HG02970 (cell line): ENCODE data around the gene CSNK2B.

Source experiments
- ATAC-seq: cut with Tn5 transposase; IDR thresholded peaks from one replicate; pipeline ENCODE4 v1.9.1; 2021; ENCODE audit warnings: mild to moderate bottlenecking, moderate library complexity, moderate number of reproducible peaks; ENCODE audit not compliant: unreplicated experiment, low FRiP score

The CSNK2B gene

DNA sequence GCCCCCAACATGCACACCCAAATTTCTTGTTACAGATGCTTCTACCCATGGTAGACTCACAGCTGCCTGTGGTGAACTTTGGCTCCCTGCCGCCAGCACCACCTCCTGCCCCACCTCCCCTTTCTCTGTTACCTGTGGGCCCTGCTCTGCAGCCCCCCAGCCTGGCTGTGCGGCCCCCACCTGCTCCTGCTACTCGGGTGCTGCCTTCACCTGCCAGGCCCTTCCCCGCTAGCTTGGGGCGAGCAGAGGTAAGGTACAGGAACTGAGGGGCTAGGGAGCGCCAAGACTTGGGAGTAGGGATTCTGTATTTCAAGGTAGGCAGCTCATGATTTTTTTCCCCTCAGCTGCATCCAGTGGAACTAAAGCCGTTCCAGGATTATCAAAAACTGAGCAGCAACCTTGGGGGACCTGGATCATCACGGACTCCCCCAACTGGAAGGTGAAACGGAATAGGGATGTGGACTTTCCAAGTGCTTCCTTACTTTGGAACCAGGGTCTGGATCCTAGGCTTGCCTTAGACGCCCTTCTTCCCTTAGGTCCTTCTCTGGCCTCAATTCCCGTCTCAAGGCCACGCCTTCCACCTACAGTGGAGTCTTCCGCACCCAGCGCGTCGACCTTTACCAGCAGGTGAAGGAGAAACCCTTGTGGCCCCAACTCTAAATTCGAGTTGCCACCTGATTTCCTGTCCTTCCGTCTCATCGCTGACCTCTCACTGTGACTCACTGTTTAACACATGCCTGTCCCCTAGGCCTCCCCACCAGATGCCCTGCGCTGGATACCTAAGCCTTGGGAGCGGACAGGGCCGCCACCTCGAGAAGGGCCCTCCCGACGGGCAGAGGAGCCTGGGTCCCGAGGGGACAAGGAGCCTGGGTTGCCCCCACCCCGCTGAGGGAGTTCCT is 28.9 kb upstream of the CSNK2B start:
- ATAC-seq, result no peak

DNA sequence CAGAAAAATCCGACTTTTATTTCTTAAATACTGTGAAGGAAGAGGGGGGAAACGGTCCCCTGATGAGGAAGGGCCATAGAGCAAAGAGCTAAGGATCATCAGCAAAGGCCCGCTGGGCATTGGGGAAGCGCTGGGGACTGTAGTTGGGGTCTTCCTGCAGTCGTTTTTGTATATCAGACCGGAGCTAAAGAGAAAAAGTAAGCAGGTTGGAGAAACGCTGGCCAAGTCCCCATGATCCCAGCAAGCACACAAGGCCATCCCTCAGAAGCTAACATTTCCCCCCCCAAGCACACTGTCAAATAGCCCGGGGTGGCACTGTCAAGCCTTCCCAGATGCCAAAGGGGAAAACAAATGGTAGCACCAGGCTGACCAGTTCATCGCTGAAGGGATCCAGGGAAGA is 26.8 kb upstream of the CSNK2B start:
- ATAC-seq, result no peak

DNA sequence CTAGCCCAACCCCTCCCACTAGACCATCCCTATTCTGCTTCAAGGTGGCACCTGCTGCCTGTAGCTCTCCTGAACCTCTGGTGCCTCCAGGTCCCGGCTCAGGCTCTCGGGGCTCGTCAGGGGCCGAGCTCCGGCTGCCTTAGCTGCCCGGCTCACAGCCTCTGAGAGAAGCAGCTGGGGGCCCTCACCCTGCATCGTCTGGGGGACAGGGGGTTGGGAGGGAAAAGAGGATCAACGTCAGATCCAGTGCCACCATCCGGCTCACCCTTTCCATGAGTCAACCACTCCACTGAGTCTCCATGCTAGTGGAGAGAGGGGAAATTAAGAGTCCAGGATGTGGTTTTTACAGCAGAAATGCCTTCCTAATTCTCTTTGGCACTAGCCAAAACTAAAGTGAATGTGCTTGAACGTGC is 26.4 kb upstream of the CSNK2B start:
- no peak for ATAC-seq

DNA sequence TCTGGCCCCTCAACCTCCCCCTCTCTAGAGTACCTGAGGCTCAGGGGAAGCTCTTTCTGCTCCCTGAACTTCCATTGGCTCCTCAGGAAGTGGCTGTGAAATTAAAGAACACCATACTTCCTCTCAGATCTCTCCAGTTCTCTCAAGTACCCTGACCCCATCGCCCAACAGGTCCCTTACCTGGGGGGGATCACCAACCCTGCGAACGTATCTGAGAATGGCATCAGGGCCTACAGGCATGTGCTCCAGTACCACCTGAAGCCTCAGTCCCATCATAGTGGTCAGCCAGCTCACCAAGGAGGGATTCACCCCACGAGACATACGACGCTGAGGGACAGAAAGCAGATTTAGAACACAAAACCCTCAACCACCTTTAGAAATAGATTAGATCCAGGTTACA is 25.3 kb upstream of the CSNK2B start:
- no peak for ATAC-seq

DNA sequence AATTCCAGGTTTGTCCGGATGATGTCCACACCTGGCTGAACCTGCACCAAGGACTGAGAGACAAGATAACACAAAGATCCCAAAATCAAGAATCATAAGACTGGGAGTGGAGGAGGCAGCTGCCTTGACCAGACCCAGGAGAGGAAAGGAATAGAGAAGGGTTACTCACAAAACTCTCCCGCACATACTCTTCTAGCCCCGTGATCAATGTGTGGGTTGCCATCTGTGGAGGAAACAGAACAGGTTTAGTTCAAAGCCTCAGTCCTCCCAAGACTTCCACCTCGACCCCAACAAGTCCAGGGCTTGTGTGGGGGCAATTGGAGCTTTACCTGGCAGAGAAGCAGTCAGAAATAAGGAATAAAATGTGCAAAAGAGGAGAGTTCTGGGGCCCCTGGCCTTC is 24.5 kb upstream of the CSNK2B start:
- no peak for ATAC-seq

DNA sequence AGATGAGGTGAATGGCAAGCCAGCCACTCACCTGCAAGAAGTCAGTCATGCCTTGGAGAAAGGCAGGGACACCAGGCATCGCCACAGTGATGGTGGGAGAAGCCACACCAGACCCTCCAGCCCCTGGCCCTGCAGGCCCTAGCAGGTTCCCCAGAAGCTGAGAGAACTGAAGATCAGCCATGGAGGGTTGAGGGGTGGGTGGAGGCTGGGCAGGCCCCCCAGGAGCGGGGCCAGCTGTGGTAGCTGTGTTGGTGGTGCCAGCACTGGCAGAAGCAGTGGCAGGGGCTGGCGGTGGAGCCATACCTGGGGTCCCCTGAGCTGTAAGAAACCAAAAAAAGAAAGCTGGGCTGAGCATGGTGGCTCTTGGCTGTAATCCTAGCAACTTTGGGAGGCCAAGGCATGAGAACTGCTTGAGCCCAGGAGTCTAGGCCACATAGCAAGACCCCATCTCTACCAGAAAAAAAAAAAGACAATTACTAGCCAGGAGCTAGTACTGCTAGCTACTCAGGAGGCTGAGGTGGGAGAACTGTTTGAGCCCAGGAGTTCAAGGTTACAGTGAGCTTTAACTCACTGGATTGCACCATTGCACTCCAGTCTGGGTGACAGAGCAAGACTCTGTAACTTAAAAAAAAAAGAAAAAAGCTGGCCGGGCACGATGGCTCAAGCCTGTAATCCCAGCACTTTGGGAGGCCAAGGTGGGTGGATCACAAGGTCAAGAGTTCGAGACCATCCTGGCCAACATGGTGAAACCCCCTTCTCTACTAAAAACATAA is 22.9 kb upstream of the CSNK2B start:
- ATAC-seq, result no peak

DNA sequence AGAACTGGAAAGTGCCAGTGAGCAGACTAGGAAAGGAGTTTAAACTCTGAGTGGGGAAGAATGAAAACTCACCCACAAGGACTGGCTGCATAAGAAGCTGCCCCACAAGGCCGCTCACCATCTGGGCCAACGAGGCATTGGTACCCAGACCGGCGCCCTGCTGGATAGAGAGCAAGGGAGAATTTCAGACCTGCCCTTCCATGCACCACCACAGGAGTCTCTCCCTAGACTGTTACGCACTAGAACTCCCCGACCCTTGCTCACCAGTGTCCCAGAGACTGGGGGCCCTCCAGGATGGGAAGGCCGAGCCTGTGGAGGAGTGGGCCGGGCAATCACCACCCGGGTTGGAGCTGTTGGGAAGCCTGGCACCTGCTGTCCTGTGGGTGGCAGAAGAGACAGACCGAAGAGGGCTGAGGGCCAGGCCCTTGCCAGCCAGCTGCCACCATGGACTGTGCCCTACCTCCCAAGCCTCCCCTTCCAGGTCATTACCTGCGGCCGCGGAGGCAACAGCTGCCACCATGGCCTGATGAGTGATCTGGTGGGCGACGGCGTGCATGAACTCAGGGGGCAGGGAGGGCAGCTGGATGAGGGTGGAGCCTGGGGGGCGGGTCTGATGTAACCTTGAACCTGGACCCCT is 21.9 kb upstream of the CSNK2B start:
- ATAC-seq, result no peak

DNA sequence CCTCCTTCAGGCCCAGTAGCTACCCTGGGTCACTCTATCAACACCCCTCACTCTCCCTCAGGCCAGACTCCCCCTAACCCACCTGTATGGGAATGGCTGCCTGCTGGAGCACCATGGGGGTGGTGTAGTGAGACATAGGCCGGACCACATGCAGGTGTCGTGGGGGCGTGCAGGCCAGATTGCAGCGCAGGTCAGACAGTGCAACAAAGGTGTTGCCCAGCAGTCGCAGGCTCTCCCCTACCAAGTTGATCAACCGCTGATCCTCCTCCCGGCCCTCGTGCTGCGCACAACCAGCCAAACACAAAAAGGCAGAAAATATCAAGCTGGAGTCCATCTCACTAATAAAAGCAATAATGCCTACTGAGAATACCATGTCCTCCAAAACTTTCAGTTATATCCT is 20.6 kb upstream of the CSNK2B start:
- no peak for ATAC-seq

DNA sequence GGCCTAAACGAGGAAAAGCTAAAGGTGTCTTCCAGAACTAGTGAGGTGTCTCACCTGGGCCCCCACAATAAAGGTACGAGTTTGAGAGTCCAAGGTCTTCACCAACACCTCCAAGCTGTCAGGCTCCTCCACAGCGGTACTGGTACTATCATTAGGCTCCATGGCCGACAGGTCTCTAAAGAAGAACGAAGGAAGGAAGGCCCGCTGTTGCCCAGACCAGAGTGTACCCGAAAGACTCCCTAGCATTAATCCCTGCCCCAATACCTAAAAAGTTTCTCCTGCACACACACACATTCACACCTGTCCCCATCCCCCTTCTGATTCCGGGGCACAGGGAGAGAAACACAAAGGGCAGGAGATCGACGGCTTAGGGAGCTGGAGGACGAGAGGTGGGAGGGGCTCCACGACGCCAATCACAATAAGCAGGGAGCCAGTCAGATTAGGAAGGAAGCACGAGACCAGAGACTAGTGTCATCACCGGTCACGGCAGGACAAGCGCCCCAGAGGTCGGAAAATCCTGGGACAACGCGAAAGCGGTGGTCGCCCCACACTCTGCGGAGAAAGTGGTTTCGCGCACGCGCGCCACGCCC is 14.2 kb upstream of the CSNK2B start:
- peak; percentile 28 for ATAC-seq

DNA sequence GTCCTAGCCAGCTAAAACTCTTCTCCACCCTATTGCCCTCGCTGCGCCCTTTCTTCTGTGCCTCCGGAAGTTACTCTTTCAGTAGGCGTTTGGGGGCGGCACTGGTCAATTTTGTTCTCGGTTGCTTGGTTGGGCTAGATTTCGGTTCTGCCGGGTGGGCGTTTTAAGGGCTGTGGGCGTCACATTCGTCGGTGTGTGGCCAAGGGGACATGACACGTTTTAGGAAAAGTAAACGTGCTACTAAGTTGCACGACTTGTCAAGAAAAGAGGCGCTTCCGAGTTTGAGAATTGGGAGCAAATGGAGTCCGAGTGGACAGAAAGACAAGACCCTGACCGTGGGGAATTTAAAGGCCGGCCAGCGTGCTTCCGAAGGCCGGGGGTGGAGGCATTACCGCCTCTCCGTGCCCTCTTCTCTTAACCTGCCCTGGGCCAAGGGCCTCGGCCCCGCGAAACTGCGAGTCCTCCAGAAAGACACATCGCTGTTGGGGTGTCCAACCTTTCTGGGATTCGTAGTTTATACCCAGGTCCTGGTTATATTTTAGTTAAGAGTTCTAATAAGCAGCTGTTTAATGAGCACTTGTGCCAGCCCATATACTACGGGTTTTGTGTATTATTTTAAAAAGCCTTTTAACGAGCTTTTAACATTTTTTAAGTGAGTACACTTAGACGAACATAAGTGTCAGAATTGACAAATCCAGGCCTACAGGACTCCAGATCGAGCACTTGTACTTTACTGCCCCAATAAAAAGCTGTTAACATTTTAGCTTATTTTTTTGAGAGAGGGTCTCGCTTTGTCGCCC is 12.8 kb upstream of the CSNK2B start:
- ATAC-seq, result peak; percentile 59

DNA sequence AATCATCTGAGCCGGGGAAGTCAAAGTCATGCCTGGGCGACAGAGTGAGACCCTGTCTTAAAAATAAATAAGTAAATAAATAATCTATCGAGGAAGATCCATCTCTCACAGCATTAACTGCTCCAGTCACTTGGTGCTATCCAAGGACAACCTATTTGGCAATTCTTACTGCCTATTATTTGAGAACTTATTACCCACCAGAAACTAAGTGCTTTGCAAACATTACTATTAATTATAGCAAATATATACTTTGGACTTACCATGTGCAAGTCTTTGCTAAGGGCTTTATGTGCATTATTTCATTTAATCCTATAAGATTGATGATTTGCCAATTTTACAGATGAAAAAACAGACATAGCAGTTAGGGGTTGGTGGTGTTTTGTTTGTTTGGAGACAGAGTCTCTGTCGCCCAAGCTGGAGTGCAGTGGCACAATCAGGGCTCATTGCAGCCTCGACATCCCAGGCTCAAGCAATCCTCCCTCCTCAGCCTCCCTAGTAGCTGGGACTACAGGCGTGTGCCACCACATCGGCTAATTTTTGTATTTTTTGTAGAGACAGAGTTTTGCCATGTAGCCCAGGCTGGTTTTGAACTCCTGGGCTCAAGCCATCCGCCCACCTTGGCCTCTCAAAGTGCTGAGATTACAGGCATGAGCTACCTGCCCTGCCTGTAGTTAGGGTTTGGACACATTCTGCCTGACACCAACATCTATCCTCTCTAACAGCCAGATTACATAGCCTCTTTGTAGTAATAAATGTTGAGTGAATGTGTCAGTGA is 11.1 kb upstream of the CSNK2B start:
- no peak for ATAC-seq

DNA sequence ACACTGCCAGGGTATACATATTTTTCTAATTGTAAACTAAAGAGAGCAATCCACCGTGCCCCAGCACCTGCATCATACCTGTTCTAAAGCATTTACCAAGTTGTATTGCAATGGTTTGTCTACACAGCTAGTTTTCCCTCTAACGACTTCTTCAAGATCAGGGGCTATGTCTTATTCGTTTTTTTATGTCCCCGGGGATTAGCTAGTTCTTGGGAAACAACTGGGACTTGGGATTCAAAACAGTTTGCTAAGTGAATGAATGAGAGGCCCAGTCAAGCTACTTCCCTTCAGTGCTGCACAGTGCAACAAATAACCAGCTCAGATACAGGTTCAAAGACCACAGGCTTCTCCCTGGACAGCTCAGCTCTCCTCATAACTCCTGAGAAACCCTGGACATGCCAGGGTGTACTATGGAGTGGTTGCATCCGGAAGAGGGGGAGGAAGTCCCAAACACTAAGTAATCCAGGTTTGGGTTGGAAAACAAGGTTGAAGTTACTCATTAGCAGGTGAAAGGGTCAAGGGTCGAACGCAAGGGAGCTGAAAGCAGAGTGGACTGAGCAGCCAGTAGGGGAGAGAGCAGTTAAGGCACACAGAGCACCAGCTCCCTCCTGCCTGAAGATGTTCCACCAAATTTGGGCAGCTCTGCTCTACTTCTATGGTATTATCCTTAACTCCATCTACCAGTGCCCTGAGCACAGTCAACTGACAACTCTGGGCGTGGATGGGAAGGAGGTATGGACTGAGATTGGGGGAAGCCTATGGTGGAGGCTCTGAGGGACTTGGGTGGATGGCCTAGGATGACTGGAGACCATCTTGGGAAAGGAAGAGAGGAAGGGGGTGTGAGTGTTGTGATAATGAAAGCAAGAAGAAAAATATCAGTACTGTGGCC is 10.3 kb upstream of the CSNK2B start, which contains the start of gene APOM:
Gene APOM (plus strand): TSS at position 546 of the 889 bp plus-strand sequence. CDS start 73 bp downstream, at position 619.
- no peak for ATAC-seq

DNA sequence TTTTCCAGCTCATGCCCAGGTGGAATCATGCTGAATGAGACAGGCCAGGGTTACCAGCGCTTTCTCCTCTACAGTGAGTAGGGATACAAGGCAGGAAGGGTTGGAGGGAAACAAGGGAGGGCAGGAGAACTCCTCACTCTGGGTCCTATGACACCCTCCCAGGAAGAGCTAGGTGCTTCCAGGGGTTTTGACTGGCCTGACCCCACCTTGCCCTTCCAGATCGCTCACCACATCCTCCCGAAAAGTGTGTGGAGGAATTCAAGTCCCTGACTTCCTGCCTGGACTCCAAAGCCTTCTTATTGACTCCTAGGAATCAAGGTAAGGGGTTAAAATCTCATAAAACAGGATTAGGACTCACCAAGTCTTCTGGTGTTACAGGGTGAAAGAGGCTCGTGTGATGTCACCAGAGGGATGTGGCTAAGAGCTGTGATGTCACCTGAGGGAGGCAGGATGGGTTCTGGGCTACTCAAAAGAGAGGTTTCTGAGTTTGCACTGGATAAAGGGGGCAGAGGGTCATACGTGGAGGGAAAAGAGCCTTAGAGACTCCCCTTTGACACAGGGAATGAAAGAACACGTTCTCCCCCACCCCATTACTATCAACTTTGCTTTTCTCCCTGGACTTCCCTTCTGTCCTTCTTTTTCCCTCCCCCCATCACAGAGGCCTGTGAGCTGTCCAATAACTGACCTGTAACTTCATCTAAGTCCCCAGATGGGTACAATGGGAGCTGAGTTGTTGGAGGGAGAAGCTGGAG is 8.3 kb upstream of the CSNK2B start:
- no peak for ATAC-seq

DNA sequence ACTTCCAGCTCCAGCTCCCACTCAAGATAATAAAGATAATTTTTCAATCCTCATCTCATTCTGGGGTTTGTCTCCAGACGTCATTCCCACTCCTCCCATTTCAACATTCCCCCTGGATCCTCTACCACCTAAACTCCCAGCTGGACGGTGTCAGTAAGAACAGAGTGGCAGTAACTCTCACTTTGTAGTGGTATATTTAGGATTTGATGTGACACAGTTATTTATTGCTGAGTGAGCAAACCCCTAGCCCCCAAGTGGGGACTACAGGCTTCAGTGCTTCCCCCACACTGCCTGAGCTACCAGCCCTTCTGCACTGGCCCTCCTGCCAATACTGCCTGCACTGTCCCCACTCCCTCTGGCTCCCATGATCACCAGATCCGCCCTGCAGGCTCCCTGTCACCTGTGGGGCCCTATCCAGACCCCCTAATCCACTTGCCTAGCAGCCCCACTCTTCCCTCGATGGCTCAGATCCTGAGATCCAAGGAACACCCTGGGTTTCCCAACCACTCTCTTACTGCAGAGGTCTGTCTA is 7.7 kb upstream of the CSNK2B start:
- no peak for ATAC-seq

DNA sequence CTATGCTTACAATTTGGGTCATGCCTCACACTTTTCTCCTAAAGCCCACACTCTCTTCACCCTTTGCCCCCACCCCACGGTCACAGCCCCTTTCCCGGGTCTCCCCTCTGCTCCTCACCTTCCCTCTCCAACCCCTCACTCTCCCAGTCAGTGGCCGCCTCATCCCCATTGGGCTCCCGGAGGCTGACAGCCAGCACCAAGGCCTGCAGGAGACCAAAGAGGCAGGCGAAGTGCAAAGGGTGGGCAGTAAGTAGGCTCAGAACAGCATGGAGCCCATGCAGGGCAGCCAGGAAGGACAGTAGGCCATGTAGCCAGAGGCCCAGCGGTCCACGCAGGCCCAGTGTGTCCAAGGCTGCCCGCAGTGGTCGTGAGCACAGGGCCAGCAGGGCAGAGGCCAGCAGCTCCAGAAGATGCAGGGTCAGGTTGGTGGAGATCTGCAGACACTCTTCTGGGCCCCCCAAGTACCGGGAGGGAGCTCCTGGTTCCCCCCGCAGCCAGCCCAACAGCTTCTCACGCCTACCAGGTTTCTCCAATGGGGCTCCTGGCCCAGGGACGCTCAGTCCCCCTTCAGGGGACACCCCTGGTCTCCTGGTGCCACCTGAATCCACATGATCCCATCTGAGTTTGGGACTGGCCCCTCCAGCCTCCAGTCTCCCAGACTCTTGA is 6.8 kb upstream of the CSNK2B start:
- no peak for ATAC-seq

DNA sequence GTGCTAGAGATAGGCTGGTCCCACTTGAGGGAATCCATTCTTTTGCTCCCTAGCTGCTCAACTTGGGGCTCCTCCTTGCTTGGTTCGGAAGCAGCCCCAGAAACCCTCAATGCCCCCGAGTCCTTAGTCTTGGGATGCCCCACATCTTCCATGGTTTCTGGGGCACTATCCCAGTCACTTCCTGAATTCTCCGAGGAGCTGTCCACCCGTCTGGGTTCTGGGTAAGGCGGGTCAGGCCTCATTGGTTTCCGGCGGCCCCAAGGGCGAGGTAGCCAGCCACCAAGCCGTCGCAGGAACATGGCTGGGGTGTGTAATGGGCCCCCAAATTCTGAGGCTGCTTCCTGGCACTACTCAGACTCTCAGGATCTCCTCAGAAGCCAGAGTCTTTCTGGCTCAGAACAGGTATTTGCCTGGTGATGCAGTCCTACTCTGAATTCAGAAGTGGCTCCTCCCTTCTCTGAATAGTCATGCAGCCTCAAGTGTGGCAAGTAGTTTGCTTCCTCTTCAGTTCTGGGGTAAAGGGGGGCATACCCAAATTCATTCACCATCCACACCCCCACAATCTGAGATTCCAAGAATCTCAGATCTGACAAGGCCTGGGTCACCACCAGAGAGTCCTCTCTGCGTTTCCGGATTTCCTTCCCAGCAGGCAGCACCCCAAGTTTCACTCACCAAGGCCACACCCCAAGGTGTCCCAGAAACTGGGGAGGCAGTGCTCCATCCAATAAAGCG is 6.1 kb upstream of the CSNK2B start:
- ATAC-seq, result no peak
